A673 (cell line): ENCODE results near the gene OBSCN.

Experiments
- EZH2 ChIP-seq: fragments of 200-600 bp; sonication (generic); IDR thresholded peaks from 2 replicates; pipeline ENCODE4 v1.6.1; 2017; ENCODE audit warnings: borderline replicate concordance, low read depth, mild to moderate bottlenecking, mixed read lengths, antibody characterized with exemption, low read length; ENCODE audit not compliant: poor library complexity, severe bottlenecking
- TF ChIP-seq, protein P1 (sequence below): fragments of 300-800, 200-600 bp; sonication (generic); conservative IDR thresholded peaks from 2 replicates; pipeline ENCODE4 v1.5.1; 2017; ENCODE audit warnings: low read depth, mild to moderate bottlenecking, antibody characterized with exemption, low read length, moderate library complexity, mixed read lengths

- TF ChIP-seq, protein P1, sequence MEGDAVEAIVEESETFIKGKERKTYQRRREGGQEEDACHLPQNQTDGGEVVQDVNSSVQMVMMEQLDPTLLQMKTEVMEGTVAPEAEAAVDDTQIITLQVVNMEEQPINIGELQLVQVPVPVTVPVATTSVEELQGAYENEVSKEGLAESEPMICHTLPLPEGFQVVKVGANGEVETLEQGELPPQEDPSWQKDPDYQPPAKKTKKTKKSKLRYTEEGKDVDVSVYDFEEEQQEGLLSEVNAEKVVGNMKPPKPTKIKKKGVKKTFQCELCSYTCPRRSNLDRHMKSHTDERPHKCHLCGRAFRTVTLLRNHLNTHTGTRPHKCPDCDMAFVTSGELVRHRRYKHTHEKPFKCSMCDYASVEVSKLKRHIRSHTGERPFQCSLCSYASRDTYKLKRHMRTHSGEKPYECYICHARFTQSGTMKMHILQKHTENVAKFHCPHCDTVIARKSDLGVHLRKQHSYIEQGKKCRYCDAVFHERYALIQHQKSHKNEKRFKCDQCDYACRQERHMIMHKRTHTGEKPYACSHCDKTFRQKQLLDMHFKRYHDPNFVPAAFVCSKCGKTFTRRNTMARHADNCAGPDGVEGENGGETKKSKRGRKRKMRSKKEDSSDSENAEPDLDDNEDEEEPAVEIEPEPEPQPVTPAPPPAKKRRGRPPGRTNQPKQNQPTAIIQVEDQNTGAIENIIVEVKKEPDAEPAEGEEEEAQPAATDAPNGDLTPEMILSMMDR = no peak
- no peak for TF ChIP-seq EZH2
Measured at GRCh38 chr1:228256626-228257375, 49.0 kb downstream of the OBSCN start.
